Hematopoietic multipotent progenitor cell treated with erythropoietin and hydrocortisone succinate and interleukin-3 and kit ligand, for 6 days (in vitro differentiated cells): ENCODE results near the gene CDC42EP2.
"Not testable (repeated sequence)": the region's sequence is repeated elsewhere in the genome, so short reads cannot be mapped to it uniquely, and the experiment has no call there.

Source experiments
- DNase-seq: peaks from one replicate; pipeline ENCODE4 v3.0.0-alpha.2; 2015

Gene CDC42EP2

GRCh38 chr11:65321828-65322485 lies 7.3 kb downstream of the CDC42EP2 start:
- DNase-seq, result no peak

- no peak for DNase-seq
Measured at GRCh38 chr11:65323813-65324212, 9.1 kb downstream of the CDC42EP2 start.

GRCh38 chr11:65325435-65325834 lies 10.8 kb downstream of the CDC42EP2 start:
- no peak for DNase-seq

DNA sequence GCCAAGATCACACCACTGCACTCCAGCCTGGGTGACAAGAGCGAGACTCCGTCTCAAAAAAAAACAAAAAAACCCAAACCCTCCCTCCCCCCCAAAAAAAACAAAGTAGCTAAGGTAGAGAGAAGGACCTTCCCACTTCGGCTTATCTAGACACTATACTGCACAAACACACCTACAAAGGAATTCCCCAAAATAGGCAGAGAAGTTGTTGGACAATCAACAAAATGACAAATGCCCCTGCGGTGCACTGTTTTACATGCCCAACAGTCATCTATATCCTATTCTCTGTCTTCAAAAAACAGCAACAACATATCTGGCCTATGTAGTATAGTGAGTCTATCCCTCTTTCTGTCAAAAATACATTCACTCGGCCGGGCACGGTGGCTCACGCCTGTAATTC lies 12.4 kb downstream of the CDC42EP2 start:
- DNase-seq, result no peak

DNA sequence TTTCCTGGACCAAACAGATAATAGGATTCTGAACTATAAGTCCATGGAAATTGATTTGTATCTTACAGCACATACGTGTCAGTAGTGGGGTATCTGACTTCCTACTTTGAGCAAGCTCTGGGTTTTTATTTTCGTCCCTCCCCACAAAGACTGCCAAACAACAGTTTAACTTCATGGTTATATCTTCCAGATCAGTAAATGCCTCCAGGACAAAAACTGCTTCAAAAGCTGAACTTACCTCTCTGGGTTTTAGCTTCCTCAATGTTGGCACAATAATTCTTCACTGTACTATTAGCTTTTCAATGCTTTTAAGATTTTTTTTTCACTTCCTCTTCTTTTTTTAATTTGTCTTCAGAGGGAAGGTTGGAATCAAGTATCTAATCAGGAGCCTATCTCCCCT lies 14.8 kb downstream of the CDC42EP2 start:
- DNase-seq, result no peak

DNA sequence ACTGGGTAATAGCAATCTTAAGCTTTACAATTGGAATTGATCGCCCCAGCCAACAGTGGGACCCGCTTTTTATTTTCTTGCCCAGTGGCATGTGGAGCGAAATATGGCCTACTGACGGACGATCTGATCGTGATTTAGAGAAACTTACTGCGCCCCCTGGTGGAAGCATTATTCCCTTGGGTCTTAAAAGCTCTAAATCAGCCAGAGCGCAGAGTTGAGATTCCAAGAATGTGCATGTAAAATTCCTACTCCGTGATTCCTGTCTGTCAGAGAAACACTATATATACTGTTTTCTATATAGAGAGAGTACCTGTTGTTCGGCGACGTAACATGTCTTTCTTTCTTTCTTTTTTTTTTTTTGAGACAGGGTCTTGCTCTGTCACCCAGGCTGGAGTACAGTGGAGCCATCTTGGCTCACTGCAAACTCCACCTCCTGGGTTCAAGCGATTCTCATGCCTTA lies 15.3 kb downstream of the CDC42EP2 start:
- peak; percentile 99 for DNase-seq

DNA sequence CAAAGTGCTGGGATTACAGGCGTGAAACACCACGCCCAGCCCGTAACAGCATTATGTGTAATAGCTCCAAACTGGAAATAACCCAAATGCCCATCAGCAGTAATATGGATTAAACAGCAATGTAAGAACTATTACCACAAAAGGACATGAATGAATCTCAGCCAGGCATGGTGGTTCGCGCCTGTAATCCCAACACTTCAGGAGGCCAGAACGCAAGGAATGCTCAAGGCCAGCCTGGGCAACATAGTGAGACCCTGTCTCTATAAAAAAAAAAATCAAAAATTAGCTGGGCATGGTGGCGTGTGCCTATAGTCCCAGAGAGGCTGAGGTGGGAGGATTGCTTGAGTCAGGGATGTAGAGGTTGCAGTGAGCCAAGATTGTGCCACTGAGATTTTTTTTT lies 15.9 kb downstream of the CDC42EP2 start:
- no peak for DNase-seq

GRCh38 chr11:65332591-65332990 lies 17.9 kb downstream of the CDC42EP2 start:
- not testable (repeated sequence) for DNase-seq

- peak; percentile 18 for DNase-seq
Measured at GRCh38 chr11:65334696-65335295, 20.1 kb downstream of the CDC42EP2 start.

GRCh38 chr11:65338676-65339075 lies 24.0 kb downstream of the CDC42EP2 start:
- DNase-seq, result peak; percentile 47

DNA sequence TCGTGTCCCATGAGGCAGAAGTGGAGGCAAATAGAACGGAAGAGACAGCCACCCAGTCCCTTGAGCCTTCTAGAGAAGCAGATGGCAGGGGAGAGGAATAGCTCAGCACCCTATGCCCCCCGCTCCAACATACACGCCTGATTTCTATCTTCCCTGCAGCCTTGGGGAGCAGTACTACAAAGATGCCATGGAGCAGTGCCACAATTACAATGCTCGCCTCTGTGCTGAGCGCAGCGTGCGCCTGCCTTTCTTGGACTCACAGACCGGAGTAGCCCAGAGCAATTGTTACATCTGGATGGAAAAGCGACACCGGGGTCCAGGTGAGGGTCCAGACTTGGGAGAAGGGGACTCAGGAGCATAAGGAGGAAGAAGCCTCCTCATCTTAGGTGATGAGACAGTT lies 25.6 kb downstream of the CDC42EP2 start:
- no peak for DNase-seq

DNA sequence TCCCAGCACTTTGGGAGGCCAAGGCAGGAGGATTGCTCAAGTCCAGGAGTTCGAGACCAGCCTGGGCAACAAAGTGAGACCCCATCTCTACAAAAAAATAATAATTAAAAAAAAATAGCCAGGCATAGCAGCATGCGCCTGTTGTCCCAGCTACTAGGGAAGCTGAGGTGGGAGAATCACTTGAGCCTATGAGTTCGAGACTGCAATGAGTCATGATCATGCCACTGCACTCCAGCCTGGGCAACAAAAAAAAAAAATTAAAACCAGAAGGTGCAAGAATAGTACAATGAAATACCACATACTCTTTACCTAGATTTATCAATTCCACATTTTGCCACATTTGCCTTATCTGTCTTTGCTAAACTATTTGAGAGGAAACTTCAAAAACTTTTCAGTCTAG lies 27.2 kb downstream of the CDC42EP2 start:
- no peak for DNase-seq

DNA sequence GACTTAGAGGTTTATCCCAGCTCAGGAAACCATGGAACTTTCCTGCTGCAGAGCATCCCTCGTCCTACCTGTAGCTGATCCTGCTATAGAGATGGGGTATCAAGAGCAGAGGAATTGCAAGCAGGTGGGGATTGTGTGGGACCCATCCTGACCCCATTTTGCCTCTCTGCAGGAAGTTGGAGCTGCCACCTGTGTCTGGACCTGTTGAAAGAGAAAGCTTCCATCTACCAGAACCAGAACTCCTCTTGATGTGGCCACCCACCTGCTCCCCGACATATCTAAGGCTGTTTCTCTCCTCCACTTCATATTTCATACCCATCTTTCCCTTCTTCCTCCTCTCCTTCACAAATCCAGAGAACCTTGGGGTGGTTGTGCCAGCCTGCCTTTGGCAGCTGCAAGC lies 36.8 kb downstream of the CDC42EP2 start:
- DNase-seq, result no peak

DNA sequence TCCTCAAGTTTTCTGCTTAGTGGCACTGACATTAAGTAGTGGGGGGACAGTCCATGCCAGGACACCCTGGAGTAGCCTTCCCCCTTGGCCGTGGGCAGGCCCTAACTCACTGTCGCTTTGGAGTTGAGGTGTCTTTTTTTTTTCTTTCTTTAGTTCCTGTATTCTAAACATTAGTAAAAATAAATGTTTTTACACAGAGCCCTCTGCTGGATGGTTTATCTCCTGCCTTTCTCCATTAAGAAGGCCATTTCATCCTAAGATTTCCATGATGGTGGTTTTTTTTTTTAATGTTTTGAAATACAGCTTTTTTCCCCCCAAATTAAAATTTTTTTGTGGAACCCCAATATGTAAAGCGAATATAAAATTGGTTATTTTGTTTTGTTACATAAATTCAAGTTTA lies 38.1 kb downstream of the CDC42EP2 start:
- peak; percentile 65 for DNase-seq

GRCh38 chr11:65353376-65353775 lies 38.7 kb downstream of the CDC42EP2 start:
- no peak for DNase-seq

- DNase-seq, result no peak
Measured at GRCh38 chr11:65353900-65354264, 39.2 kb downstream of the CDC42EP2 start.

GRCh38 chr11:65354265-65355012 lies 39.8 kb downstream of the CDC42EP2 start, which contains the start of gene TIGD3:
TIGD3 (plus strand) TSS chr11:65354751; CDS start chr11:65355809, 1,058 bp downstream.
- peak; percentile 98 for DNase-seq

- DNase-seq, result peak; percentile 69
Measured at GRCh38 chr11:65355013-65355775, 40.5 kb downstream of the CDC42EP2 start.

DNA sequence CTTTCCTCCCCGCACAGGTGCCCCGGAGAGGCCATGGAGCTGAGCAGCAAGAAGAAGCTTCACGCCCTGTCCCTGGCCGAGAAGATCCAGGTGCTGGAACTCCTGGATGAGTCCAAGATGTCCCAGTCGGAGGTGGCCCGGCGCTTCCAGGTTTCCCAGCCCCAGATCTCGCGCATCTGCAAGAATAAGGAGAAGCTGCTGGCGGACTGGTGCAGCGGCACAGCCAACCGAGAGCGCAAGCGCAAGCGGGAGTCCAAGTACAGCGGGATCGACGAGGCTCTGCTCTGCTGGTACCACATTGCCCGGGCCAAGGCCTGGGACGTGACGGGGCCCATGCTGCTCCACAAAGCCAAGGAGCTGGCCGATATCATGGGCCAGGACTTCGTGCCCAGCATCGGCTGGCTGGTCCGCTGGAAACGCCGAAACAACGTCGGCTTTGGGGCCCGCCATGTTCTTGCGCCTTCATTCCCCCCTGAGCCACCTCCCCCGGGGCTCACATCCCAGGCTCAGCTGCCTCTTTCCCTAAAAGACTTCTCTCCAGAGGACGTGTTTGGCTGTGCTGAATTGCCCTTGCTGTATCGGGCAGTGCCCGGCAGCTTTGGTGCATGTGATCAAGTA lies 41.2 kb downstream of the CDC42EP2 start:
- no peak for DNase-seq

GRCh38 chr11:65356394-65356972 lies 41.8 kb downstream of the CDC42EP2 start:
- DNase-seq, result no peak

DNA sequence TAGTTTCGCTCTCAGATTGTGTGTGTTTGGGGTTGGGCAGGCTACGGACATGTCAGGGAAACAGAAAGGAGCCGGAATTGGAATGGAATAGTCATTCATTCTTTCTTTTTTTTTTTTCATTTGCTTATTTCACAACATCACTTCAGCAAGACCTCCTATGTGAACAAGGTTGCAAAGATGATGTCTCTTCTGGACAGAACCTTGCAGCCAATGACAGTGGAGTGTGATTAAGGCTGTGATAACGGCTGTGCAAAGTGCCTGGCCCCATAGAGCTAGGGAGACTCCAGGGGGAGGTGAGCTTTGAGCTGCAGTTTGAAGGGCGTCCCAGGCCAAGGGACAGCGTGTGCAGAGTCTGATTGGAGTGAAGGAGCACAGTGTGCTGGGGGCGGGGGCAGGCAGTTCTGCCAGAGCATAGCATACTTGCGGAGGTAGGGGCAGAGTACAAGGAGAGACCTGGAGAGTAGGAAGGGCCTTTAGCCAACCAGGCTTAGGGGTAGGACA lies 43.2 kb downstream of the CDC42EP2 start:
- DNase-seq, result no peak

DNA sequence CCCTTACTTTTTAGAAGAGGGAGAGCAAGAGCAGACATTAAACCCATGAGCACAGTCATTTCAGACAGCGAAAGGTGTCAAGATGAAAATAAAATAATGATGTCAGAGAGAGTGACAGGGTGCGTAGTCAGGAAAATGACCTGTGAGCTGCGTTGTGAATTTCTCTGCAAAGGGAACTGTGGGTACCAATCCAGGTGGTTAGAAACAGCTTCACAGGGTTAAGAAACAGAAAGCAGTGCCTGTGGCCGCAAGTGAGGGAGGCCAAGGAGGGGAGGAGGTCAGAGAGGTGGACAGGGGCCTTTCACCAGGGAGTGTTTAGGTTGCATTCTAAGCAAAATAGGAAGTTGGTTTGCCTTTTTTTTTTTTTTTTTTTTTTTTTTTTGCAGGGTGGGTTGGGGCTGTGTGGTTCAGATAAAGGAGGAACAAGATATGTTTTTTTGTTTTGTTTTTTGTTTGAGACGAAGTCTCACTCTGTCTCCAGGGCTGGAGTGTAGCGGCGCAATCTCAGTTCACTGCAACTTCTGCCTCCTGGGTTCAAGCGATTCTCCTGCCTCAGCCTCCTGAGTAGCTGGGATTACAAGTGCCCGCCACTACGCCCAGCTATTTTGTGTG lies 47.8 kb downstream of the CDC42EP2 start:
- DNase-seq, result peak; percentile 80
